Measurements from ENCODE around the gene PRKN. TPM values are rescaled to one million over a fixed set of nuclear protein-coding genes. Genes with fewer than 3 reads are reported as not detected.

The PRKN gene
- total RNA-seq, 2 donors from 2014 or later, result 10.7 to 21.2 TPM

- Histone ChIP-seq H3K9me3 (no peaks in the 10 kb centered on the region), H3K4me1 (replicated peaks) (no peaks in the 10 kb centered on the region), H3K4me3 (no peak overlapping the region), H3K36me3 (no peaks in the 10 kb centered on the region), H3K27ac (no peak overlapping the region), H3K27me3 (replicated peaks; ENCODE audit: insufficient read depth) (no peaks in the 10 kb centered on the region)
- 93% methylated on average over 6 of the region's 6 CpGs for WGBS
- TF ChIP-seq CTCF (IDR thresholded peaks at IDR 0.05) (no peak), POLR2AphosphoS5 (IDR thresholded peaks at IDR 0.05) (no peak), POLR2A (IDR thresholded peaks at IDR 0.05) (no peak)
- intact Hi-C loops (cut with DNase I), result loop anchor here (10.0 kb wide), 2 partner anchors 285 to 1325 kb away; no protein-coding TSS in a partner anchor
- no peak for DNase-seq (ENCODE audit: low spot score)
Observed at GRCh38 chr6:161410076-161410475, 1317.5 kb downstream of the PRKN start.

GRCh38 chr6:161409353-161409752, 1318.2 kb downstream of the PRKN start:
- intact Hi-C loops (cut with DNase I), result no loop called here
- Histone ChIP-seq H3K4me1 (replicated peaks) (no peaks in the 10 kb centered on the region), H3K27me3 (replicated peaks; ENCODE audit: insufficient read depth) (no peaks in the 10 kb centered on the region), H3K36me3 (no peaks in the 10 kb centered on the region), H3K9me3 (no peaks in the 10 kb centered on the region), H3K4me3 (no peak overlapping the region), H3K27ac (no peak overlapping the region)
- TF ChIP-seq POLR2AphosphoS5 (IDR thresholded peaks at IDR 0.05) (no peak), CTCF (IDR thresholded peaks at IDR 0.05) (no peak), POLR2A (IDR thresholded peaks at IDR 0.05) (no peak)
- DNase-seq (ENCODE audit: low spot score), result no peak
- WGBS, result 71% methylated on average over 7 of the region's 7 CpGs

GRCh38 chr6:161408041-161408440, 1319.5 kb downstream of the PRKN start:
- intact Hi-C loops (cut with DNase I), result no loop called here
- H3K9me3 ChIP-seq, result no peaks in the 10 kb centered on the region
- WGBS, result 89% methylated on average over 8 of the region's 8 CpGs
- no peaks in the 10 kb centered on the region for H3K4me1 ChIP-seq (replicated peaks)
- H3K4me3 ChIP-seq, result no peak overlapping the region
- H3K27ac ChIP-seq, result no peak overlapping the region
- H3K36me3 ChIP-seq, result no peaks in the 10 kb centered on the region
- TF ChIP-seq POLR2A (IDR thresholded peaks at IDR 0.05) (no peak), POLR2AphosphoS5 (IDR thresholded peaks at IDR 0.05) (no peak), CTCF (IDR thresholded peaks at IDR 0.05) (no peak)
- no peaks in the 10 kb centered on the region for H3K27me3 ChIP-seq (replicated peaks; ENCODE audit: insufficient read depth)
- no peak for DNase-seq (ENCODE audit: low spot score)

GRCh38 chr6:161407581-161407980, 1320.0 kb downstream of the PRKN start:
- 68% methylated on average over 4 of the region's 4 CpGs for WGBS
- no peaks in the 10 kb centered on the region for H3K27me3 ChIP-seq (replicated peaks; ENCODE audit: insufficient read depth)

More at GRCh38 chr6:161407581-161407980, 1320.0 kb downstream of the PRKN start:
- TF ChIP-seq POLR2AphosphoS5 (IDR thresholded peaks at IDR 0.05) (no peak), CTCF (IDR thresholded peaks at IDR 0.05) (no peak), POLR2A (IDR thresholded peaks at IDR 0.05) (no peak)
- intact Hi-C loops (cut with DNase I), result no loop called here
- H3K27ac ChIP-seq, result no peak overlapping the region
- no peaks in the 10 kb centered on the region for H3K4me1 ChIP-seq (replicated peaks)
- no peak overlapping the region for H3K4me3 ChIP-seq
- DNase-seq (ENCODE audit: low spot score), result no peak
- no peaks in the 10 kb centered on the region for H3K36me3 ChIP-seq
- no peaks in the 10 kb centered on the region for H3K9me3 ChIP-seq
